GM12878 (cell line): ENCODE data around the gene IPO5. TPM values are rescaled to one million over a fixed set of nuclear protein-coding genes. Genes with fewer than 3 reads are reported as not detected.
A peak's percentile ranks its signal among the peaks of the same experiment; 100 is the strongest.

Experiments
- ATAC-seq: fragments of 200-7000 bp; cut with Tn5 transposase; 3 replicates; pipeline ENCODE4 v1.9.1; 2020; ENCODE audit warnings: mild to moderate bottlenecking, moderate library complexity
- BruUV-seq: library from RNA; stranded (reverse); fragments of 400-500 nt; replicated peaks from 2 replicates; lab custom pipeline; 2021; lab: Mats Ljungman, UMichigan
- CTCF ChIA-PET: fragments of 300-600 bp; sonication (Branson Sonifier 250); formaldehyde crosslinking; extraction: SDS; loops from one replicate; lab custom pipeline; 2021; ENCODE audit warnings: inconsistent platforms; lab: Yijun Ruan, JAX
- POLR2A ChIA-PET: fragments of 350-600 bp; formaldehyde crosslinking; extraction: SDS; loops from one replicate; lab custom pipeline; 2021; ENCODE audit warnings: inconsistent platforms; lab: Charles Lee
- RAD21 ChIA-PET: fragments of 300-600 bp; sonication (Branson Sonifier 250); formaldehyde crosslinking; loops from one replicate; lab custom pipeline; 2023; ENCODE audit warnings: antibody characterized with exemption; ENCODE audit not compliant: unreplicated experiment; lab: Charles Lee
- SMC1A ChIA-PET: fragments of 300-600 bp; sonication (Branson Sonifier 250); formaldehyde crosslinking; loops from one replicate; lab custom pipeline; 2023; ENCODE audit not compliant: unreplicated experiment, uncharacterized antibody; lab: Charles Lee
- DNase-seq: peaks from one replicate; pipeline ENCODE4 v3.0.0-alpha.2; 2011; ENCODE audit warnings: low read depth, low spot score
- FAIRE-seq: peaks from 3 replicates; lab custom pipeline; 2011; peaks lifted over from hg19 to GRCh38; lab: Jason Lieb, UNC
- H2AFZ ChIP-seq: 2 replicates; pipeline ENCODE4 v1.6.0; 2011; ENCODE audit warnings: low read depth, low read length, control low read depth; ENCODE audit not compliant: control insufficient read depth
- H3K27ac ChIP-seq: 2 replicates; pipeline ENCODE4 v1.5.1; 2011; ENCODE audit warnings: control low read depth; ENCODE audit not compliant: control insufficient read depth, insufficient read depth
- H3K27me3 ChIP-seq, 2 experiments: replicated peaks in 1 of 2; 2 replicates each; pipeline versions ENCODE4 v1.6.0 to v1.6.1; 2011; ENCODE audit warnings: low read length in 1 of 2; ENCODE audit not compliant: control insufficient read depth in 2 of 2, insufficient read depth in 2 of 2
- H3K36me3 ChIP-seq, 2 experiments: 2 replicates each; pipeline ENCODE4 v1.5.1; 2011; ENCODE audit warnings: low read length in 1 of 2; ENCODE audit not compliant: control insufficient read depth in 2 of 2, insufficient read depth in 2 of 2
- H3K4me1 ChIP-seq: 2 replicates; pipeline ENCODE4 v1.6.1; 2011; ENCODE audit warnings: mild to moderate bottlenecking, low read length, moderate library complexity, mixed read lengths; ENCODE audit not compliant: control insufficient read depth, insufficient read depth
- H3K4me2 ChIP-seq: 2 replicates; pipeline ENCODE4 v1.6.0; 2011; ENCODE audit warnings: control low read depth; ENCODE audit not compliant: control insufficient read depth, insufficient read depth
- H3K4me3 ChIP-seq: fragments of 200-600 bp; sonication (generic); 2 replicates; pipeline ENCODE4 v1.5.1; 2016
- H3K79me2 ChIP-seq: 2 replicates; pipeline ENCODE4 v1.6.0; 2011; ENCODE audit warnings: low read length; ENCODE audit not compliant: control insufficient read depth, insufficient read depth
- H3K9ac ChIP-seq: 2 replicates; pipeline ENCODE4 v1.8.0; 2011; ENCODE audit warnings: low read length, control low read depth, mixed read lengths; ENCODE audit not compliant: control insufficient read depth, insufficient read depth
- H3K9me3 ChIP-seq: replicated peaks from 3 replicates; pipeline ENCODE4 v1.5.1; 2011; ENCODE audit warnings: mild to moderate bottlenecking, low read length; ENCODE audit not compliant: control insufficient read depth, insufficient read depth
- H4K20me1 ChIP-seq: 2 replicates; pipeline ENCODE4 v1.6.0; 2011; ENCODE audit not compliant: control insufficient read depth, insufficient read depth
- CBX5 ChIP-seq: sonication (generic); IDR thresholded peaks from 2 replicates; pipeline ENCODE4 v1.6.1; 2016; ENCODE audit warnings: low read depth, moderate library complexity, mild to moderate bottlenecking, inconsistent platforms
- NBN ChIP-seq: fragments of 450-650 bp; IDR thresholded peaks from 2 replicates; pipeline ENCODE4 v1.6.1; 2016
- TAF1 ChIP-seq: IDR thresholded peaks from 2 replicates; pipeline ENCODE4 v1.6.1; 2011; ENCODE audit warnings: mild to moderate bottlenecking, low read depth, low read length, borderline replicate concordance
- TCF7 ChIP-seq: IDR thresholded peaks from 2 replicates; pipeline ENCODE4 v1.6.1; 2014; ENCODE audit warnings: antibody characterized with exemption, borderline replicate concordance
- ZNF24 ChIP-seq: fragments of 450-650 bp; IDR thresholded peaks from 2 replicates; pipeline ENCODE4 v1.6.1; 2017; ENCODE audit warnings: antibody characterized with exemption, mild to moderate bottlenecking
- WGBS: methylation state at CpG from one replicate; pipeline ENCODE4 v1.1.6; 2016; ENCODE audit warnings: low lambda C conversion rate; ENCODE audit not compliant: insufficient replicate concordance, insufficient coverage; ENCODE audit errors: missing lambda C conversion rate; 5-methylcytosine and 5-hydroxymethylcytosine counted together
- in situ Hi-C: fragments of 300-500 bp; cut with MboI; formaldehyde crosslinking; loops from 9 replicates; pipeline ENCODE4 v1.14.3; 2018; ENCODE audit warnings: mixed read lengths
- intact Hi-C: fragments of 100-400 bp; cut with micrococcal nuclease; formaldehyde crosslinking; loops from one replicate; pipeline ENCODE4 v1.14.2; 2022; ENCODE audit not compliant: unreplicated experiment
- polyA plus RNA-seq, 11 experiments: library from polyadenylated mRNA; depleted of rRNA in 4 of 11; unstranded in 6 of 11; stranded (reverse) in 5 of 11; fragments of >200 nt; fragmentation: Nextera tagmentation in 4 of 11; fragmentation: Illumina TruSeq in 1 of 11; extraction: Ambion mirVana in 4 of 11; extraction: Trizol in 1 of 11; gene quantifications; 1 replicate in 1 of 11; 2 replicates in 10 of 11; pipeline versions ENCODE4 v1.2.1 to v1.2.3, GENCODE V29; 2011 to 2016; ENCODE audit warnings: inconsistent platforms in 2 of 11, missing spikeins in 2 of 11, low read depth in 1 of 11
- total RNA-seq, 4 experiments: library from RNA; depleted of rRNA in 3 of 4; stranded (reverse); fragments of >200 nt in 3 of 4; fragmentation: Illumina TruSeq in 1 of 4; extraction: Trizol in 1 of 4; gene quantifications; 2 replicates each; pipeline versions ENCODE4 v1.2.1 to v1.2.3, GENCODE V29; 2013 to 2021
- TF ChIP-seq, protein P1 (sequence below): fragments of 450-650 bp; formaldehyde crosslinking; IDR thresholded peaks from 2 replicates; pipeline ENCODE4 v1.4.0; 2022; ENCODE audit warnings: mild to moderate bottlenecking, moderate library complexity
- TF ChIP-seq, protein P2 (sequence below): IDR thresholded peaks from 2 replicates; pipeline ENCODE4 v1.6.1; 2011; ENCODE audit warnings: borderline replicate concordance, low read depth, mild to moderate bottlenecking, moderate library complexity, low read length; ENCODE audit not compliant: insufficient read depth, poor library complexity, severe bottlenecking

IPO5 gene
- total and polyA plus RNA-seq, 10 of the 15 experiments (the other 5 are each of a cell fraction or from before 2014, with no cell fraction given), result 45.7 to 196 (median 134) TPM

DNA sequence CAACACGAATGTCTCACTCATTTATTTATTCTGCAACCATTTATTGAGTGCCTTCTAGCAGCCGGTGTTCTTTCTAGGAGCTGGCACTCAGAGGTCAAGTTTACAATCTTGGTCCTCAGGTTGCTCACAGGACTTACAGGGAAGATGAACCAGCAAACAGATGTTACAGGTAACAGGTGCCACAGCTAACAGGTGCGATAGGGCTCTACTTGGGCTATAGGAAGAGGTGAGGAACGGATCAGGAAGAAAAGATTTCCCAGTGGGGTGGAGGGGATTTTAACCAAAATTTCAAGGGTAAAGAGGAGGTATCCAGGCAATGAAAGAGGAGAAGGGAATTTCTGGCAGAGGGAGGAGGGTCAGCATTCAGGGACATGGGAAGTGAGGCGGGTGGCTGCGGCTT, 102.1 kb downstream of the IPO5 start (continued):
- TF ChIP-seq, protein P1, sequence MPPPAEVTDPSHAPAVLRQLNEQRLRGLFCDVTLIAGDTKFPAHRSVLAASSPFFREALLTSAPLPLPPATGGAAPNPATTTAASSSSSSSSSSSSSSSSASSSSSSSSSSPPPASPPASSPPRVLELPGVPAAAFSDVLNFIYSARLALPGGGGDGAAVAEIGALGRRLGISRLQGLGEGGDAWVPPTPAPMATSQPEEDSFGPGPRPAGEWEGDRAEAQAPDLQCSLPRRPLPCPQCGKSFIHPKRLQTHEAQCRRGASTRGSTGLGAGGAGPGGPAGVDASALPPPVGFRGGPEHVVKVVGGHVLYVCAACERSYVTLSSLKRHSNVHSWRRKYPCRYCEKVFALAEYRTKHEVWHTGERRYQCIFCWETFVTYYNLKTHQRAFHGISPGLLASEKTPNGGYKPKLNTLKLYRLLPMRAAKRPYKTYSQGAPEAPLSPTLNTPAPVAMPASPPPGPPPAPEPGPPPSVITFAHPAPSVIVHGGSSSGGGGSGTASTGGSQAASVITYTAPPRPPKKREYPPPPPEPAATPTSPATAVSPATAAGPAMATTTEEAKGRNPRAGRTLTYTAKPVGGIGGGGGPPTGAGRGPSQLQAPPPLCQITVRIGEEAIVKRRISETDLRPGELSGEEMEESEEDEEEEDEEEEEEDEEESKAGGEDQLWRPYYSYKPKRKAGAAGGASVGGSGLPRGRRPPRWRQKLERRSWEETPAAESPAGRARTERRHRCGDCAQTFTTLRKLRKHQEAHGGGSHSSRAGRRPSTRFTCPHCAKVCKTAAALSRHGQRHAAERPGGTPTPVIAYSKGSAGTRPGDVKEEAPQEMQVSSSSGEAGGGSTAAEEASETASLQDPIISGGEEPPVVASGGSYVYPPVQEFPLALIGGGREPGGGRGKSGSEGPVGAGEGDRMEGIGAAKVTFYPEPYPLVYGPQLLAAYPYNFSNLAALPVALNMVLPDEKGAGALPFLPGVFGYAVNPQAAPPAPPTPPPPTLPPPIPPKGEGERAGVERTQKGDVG, result no peak
- TF ChIP-seq NBN, result no peak
- TF ChIP-seq TAF1, result no peak
- no peak for TF ChIP-seq TCF7
- no peak for TF ChIP-seq ZNF24

GRCh38 chr13:98056839-98057410, 103.5 kb downstream of the IPO5 start:
- Histone ChIP-seq H3K4me3 (no peak overlapping the region), H3K4me1 (no peaks in the 10 kb centered on the region), H2AFZ (no peak overlapping the region), H3K79me2 (no peaks in the 10 kb centered on the region), H3K36me3 (no peaks in the 10 kb centered on the region), H3K9ac (no peak overlapping the region), H3K27ac (no peak overlapping the region), H3K9me3 (no peaks in the 10 kb centered on the region), H4K20me1 (no peaks in the 10 kb centered on the region), H3K4me2 (no peak overlapping the region), H3K27me3 (no peaks in the 10 kb centered on the region)
- ATAC-seq, result no peak
- RAD21 ChIA-PET, result no interaction called here
- in situ Hi-C loops (no loop called here), intact Hi-C loops (no loop called here)
- DNase-seq, result no peak
- SMC1A ChIA-PET, result no interaction called here
- 41% methylated on average over 11 of the region's 11 CpGs for WGBS
- FAIRE-seq, result no peak
- CTCF ChIA-PET, result no interaction called here
- TF ChIP-seq, protein P2, sequence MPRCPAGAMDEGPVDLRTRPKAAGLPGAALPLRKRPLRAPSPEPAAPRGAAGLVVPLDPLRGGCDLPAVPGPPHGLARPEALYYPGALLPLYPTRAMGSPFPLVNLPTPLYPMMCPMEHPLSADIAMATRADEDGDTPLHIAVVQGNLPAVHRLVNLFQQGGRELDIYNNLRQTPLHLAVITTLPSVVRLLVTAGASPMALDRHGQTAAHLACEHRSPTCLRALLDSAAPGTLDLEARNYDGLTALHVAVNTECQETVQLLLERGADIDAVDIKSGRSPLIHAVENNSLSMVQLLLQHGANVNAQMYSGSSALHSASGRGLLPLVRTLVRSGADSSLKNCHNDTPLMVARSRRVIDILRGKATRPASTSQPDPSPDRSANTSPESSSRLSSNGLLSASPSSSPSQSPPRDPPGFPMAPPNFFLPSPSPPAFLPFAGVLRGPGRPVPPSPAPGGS, result peak; percentile 30
- TF ChIP-seq CBX5, result no peak
- no TSS peak for BruUV-seq
- POLR2A ChIA-PET, result no interaction called here
